Measurements from ENCODE around the gene PIP.
"Not testable (repeated sequence)": the region's sequence is repeated elsewhere in the genome, so short reads cannot be mapped to it uniquely, and the experiment has no call there.

PIP gene

GRCh38 chr7:143131781-143132180 lies at the start of gene PIP:
PIP (plus strand) TSS chr7:143132077; CDS start chr7:143132117, 40 bp downstream.
- no peaks in the 10 kb centered on the region for H3K9me3 ChIP-seq (ENCODE audit: insufficient read depth, low read length)

GRCh38 chr7:143085109-143085508 lies 46.8 kb upstream of the PIP start:
- Histone ChIP-seq H3K4me2 (ENCODE audit: low read depth, low read length, poor library complexity, severe bottlenecking) (peak overlapping the region; percentile 35), H3K27me3 (ENCODE audit: low read length) (no peaks in the 10 kb centered on the region), H3K9me3 (ENCODE audit: insufficient read depth, low read length) (no peaks in the 10 kb centered on the region), H3K9ac (ENCODE audit: low read length) (no peak overlapping the region), H4K20me1 (ENCODE audit: low read depth, low read length) (no peaks in the 10 kb centered on the region), H3K27ac (ENCODE audit: low read depth, low read length) (peak overlapping the region; percentile 81), H3K4me3 (ENCODE audit: insufficient read depth, low read length, poor library complexity, severe bottlenecking) (no peak overlapping the region), H3F3A (ENCODE audit: insufficient read depth) (peaks cover 11% of the 10 kb centered on the region), H2AFZ (ENCODE audit: low read depth, low read length, severe bottlenecking) (no peak overlapping the region), H3K79me2 (ENCODE audit: insufficient read depth, low read length) (no peaks in the 10 kb centered on the region), H3K9me2 (replicated peaks; ENCODE audit: insufficient read depth, low read length) (no peaks in the 10 kb centered on the region), H3K36me3 (ENCODE audit: low read length) (no peaks in the 10 kb centered on the region)
- TF ChIP-seq CTCF (IDR thresholded peaks at IDR 0.05; ENCODE audit: insufficient read depth, low read length, poor library complexity, severe bottlenecking) = no peak
- TF ChIP-seq EZH2phosphoT487 (conservative IDR thresholded peaks at IDR 0.05; ENCODE audit: low read length) = no peak

More at GRCh38 chr7:143131781-143132180, at the start of gene PIP:
- Histone ChIP-seq H3K36me3 (ENCODE audit: low read length) (no peaks in the 10 kb centered on the region), H3K27ac (ENCODE audit: low read depth, low read length) (no peak within 1 kb of the TSS), H3K4me3 (ENCODE audit: insufficient read depth, low read length, poor library complexity, severe bottlenecking) (no peak within 1 kb of the TSS), H3F3A (ENCODE audit: insufficient read depth) (no peaks in the 10 kb centered on the region), H3K4me2 (ENCODE audit: low read depth, low read length, poor library complexity, severe bottlenecking) (no peak within 1 kb of the TSS), H2AFZ (ENCODE audit: low read depth, low read length, severe bottlenecking) (no peak within 1 kb of the TSS), H3K9ac (ENCODE audit: low read length) (no peak within 1 kb of the TSS), H3K9me2 (replicated peaks; ENCODE audit: insufficient read depth, low read length) (no peaks in the 10 kb centered on the region), H3K79me2 (ENCODE audit: insufficient read depth, low read length) (no peaks in the 10 kb centered on the region), H3K27me3 (ENCODE audit: low read length) (no peaks in the 10 kb centered on the region), H4K20me1 (ENCODE audit: low read depth, low read length) (no peaks in the 10 kb centered on the region)
- TF ChIP-seq CTCF (IDR thresholded peaks at IDR 0.05; ENCODE audit: insufficient read depth, low read length, poor library complexity, severe bottlenecking) (no peak), EZH2phosphoT487 (conservative IDR thresholded peaks at IDR 0.05; ENCODE audit: low read length) (no peak)

GRCh38 chr7:143085610-143086009 lies 46.3 kb upstream of the PIP start:
- peak overlapping the region; percentile 35 for H3K4me2 ChIP-seq (ENCODE audit: low read depth, low read length, poor library complexity, severe bottlenecking)
- not testable (repeated sequence) for H3K36me3 ChIP-seq (ENCODE audit: low read length)

GRCh38 chr7:143088549-143089231 lies 43.2 kb upstream of the PIP start:
- H4K20me1 ChIP-seq (ENCODE audit: low read depth, low read length); H3K27me3 ChIP-seq (ENCODE audit: low read length); H3K9ac ChIP-seq (ENCODE audit: low read length); H2AFZ ChIP-seq (ENCODE audit: low read depth, low read length, severe bottlenecking); H3K79me2 ChIP-seq (ENCODE audit: insufficient read depth, low read length); H3K27ac ChIP-seq (ENCODE audit: low read depth, low read length); H3K4me3 ChIP-seq (ENCODE audit: insufficient read depth, low read length, poor library complexity, severe bottlenecking); H3K36me3 ChIP-seq (ENCODE audit: low read length); H3K9me3 ChIP-seq (ENCODE audit: insufficient read depth, low read length); H3K9me2 ChIP-seq (replicated peaks; ENCODE audit: insufficient read depth, low read length); H3K4me2 ChIP-seq (ENCODE audit: low read depth, low read length, poor library complexity, severe bottlenecking): not testable (repeated sequence)
- H3F3A ChIP-seq (ENCODE audit: insufficient read depth) = peaks cover 11% of the 10 kb centered on the region

More at GRCh38 chr7:143085610-143086009, 46.3 kb upstream of the PIP start:
- Histone ChIP-seq H3F3A (ENCODE audit: insufficient read depth) (peaks cover 11% of the 10 kb centered on the region), H3K27ac (ENCODE audit: low read depth, low read length) (peak overlapping the region; percentile 81)
- H2AFZ ChIP-seq (ENCODE audit: low read depth, low read length, severe bottlenecking); H3K4me3 ChIP-seq (ENCODE audit: insufficient read depth, low read length, poor library complexity, severe bottlenecking); H3K9me3 ChIP-seq (ENCODE audit: insufficient read depth, low read length); H3K9me2 ChIP-seq (replicated peaks; ENCODE audit: insufficient read depth, low read length); H3K27me3 ChIP-seq (ENCODE audit: low read length); H3K9ac ChIP-seq (ENCODE audit: low read length); H3K79me2 ChIP-seq (ENCODE audit: insufficient read depth, low read length); H4K20me1 ChIP-seq (ENCODE audit: low read depth, low read length): not testable (repeated sequence)
